ENCODE data around the gene S1PR5.

Gene S1PR5

GRCh38 chr19:10467104-10467706, 50.0 kb downstream of the S1PR5 start:
- DNase-seq (ENCODE audit: low read depth): no peak

- no peak for DNase-seq (ENCODE audit: low read depth)
Observed at GRCh38 chr19:10464456-10464855, 52.8 kb downstream of the S1PR5 start.
